DOHH2 (cell line): Measurements from ENCODE around the gene PRODH.

Experiments used
- CTCF ChIP-seq: fragments of 200-600 bp; sonication (generic); IDR thresholded peaks from one replicate; pipeline ENCODE4 v1.5.1; 2014; ENCODE audit warnings: antibody characterized with exemption, mild to moderate bottlenecking, low read depth, low read length; ENCODE audit not compliant: poor library complexity, severe bottlenecking
- EZH2phosphoT487 ChIP-seq: fragments of 200-600 bp; sonication (generic); IDR thresholded peaks from 2 replicates; pipeline ENCODE4 v1.6.1; 2017; ENCODE audit warnings: borderline replicate concordance, mild to moderate bottlenecking, antibody characterized with exemption, low read length, moderate library complexity, mixed read lengths

DNA sequence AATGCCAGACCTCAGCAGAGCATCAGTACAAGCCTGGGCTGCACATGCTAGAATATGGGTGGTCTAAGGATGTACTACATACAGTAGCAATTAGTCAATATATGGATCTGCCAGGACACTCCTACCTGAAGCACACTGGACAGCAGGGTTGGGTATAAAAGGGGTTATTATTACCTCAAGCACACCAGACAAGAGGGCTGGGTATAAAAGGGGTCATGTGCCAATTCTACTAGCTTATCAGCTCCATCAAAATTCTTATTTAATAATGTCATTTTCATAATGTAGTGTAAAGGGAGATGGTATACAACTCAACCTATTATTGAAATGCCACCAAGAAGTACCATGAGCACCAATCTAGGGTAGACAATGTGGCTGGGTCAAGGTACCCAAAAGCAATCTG, 44.7 kb upstream of the PRODH start:
- TF ChIP-seq CTCF = no peak
- TF ChIP-seq EZH2phosphoT487 = no peak
